Uterus (tissue), 4 donors: ENCODE results near the gene LYRM2. TPM values are rescaled to one million over a fixed set of nuclear protein-coding genes. Genes with fewer than 3 reads are reported as not detected.

Experiments used
- total RNA-seq, 4 donors: library from RNA; depleted of rRNA in 3 of 4; stranded (reverse); fragments of >200 nt in 3 of 4; gene quantifications; one replicate each; pipeline versions ENCODE4 v1.1.0 to v1.2.4, GENCODE V29; 2014 to 2023
- donor health status: DM: yes; HTN: yes; CAD: no.

The LYRM2 gene
- total RNA-seq, 4 donors from 2014 or later, result 2.3 to 35.7 (median 12.2) TPM

Other genes with a start within 250 kb of the LYRM2 start
- gene RRAGD, start 226.5 kb downstream of the LYRM2 start, total RNA-seq, result 1 to 10 TPM in 3 of 4 donors, under 1 TPM in 1; 0.26 to 6.5 (median 3.6) TPM
- gene ANKRD6, start 205.6 kb downstream of the LYRM2 start, total RNA-seq, result 10 to 100 TPM in 3 of 4 donors, 1 to 10 TPM in 1; 6.7 to 32.6 (median 24.5) TPM
- 10 to 100 TPM in 3 of 4 donors, 1 to 10 TPM in 1; 7.1 to 46.5 (median 34.5) TPM for gene MDN1, start 181.0 kb upstream of the LYRM2 start, total RNA-seq
- gene CASP8AP2, start 191.1 kb upstream of the LYRM2 start, total RNA-seq, result 10 to 100 TPM; 22.0 to 37.6 (median 29.6) TPM